NOMO-1 (cell line): ENCODE data around the gene NHEJ1.
"Not testable (repeated sequence)": the region's sequence is repeated elsewhere in the genome, so short reads cannot be mapped to it uniquely, and the experiment has no call there.

Source experiments
- DNase-seq, 2 experiments: peaks; one replicate each; lab custom pipeline; 2025; ENCODE audit not compliant: unreplicated experiment in 2 of 2; lab: John Stamatoyannopoulos, UW

NHEJ1 gene, protein sequence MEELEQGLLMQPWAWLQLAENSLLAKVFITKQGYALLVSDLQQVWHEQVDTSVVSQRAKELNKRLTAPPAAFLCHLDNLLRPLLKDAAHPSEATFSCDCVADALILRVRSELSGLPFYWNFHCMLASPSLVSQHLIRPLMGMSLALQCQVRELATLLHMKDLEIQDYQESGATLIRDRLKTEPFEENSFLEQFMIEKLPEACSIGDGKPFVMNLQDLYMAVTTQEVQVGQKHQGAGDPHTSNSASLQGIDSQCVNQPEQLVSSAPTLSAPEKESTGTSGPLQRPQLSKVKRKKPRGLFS

DNA sequence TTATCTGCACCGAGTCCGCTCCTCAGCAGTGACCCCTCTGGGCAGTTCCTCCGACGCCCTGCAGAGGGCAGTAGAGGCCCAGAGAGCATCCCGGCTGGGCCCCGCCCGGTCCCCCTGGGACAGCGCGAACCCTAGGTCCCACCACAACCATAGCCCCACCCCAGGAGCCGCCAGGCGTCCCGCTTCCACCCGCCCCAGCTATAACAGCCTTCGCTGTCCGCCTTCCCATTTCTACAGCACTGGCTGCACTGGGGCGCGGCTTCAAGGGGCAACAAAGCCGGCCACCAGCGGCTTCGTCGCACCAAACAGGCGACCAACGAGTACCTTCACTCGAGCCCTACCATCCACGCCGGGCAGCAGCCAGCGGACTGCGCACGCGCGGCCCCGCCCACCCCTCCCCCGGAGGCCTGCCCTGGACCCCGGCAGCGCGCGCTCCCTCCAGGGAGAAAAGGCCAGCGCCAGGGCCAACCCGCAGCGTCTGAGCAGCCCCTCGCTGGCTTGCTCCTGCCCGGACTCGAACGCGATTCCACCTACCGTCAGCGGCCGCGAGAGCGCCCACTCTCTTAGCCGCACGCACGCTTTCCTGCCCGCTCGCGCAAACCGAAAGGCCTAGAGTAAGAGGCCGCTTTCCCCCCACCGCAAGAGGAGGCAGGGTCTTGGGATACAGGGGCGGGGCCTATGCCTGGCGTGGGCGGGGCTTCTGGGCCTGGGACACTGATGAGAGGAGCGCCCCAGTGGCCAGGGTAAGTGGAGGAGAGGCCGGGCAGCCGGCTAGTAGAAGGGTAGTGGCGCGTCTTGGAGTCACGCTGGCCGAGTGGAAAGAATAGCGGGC, at the start of gene NHEJ1:
Gene NHEJ1, minus strand, starts transcription at position 630 of the 832 bp plus-strand sequence. CDS start 2,453 bp downstream, outside the sequence.
- peak; percentile 82 to 87 for DNase-seq

- no peak for DNase-seq
These were observed 48.9 kb upstream of the NHEJ1 start for GRCh38 chr2:219209236-219210195.

DNA sequence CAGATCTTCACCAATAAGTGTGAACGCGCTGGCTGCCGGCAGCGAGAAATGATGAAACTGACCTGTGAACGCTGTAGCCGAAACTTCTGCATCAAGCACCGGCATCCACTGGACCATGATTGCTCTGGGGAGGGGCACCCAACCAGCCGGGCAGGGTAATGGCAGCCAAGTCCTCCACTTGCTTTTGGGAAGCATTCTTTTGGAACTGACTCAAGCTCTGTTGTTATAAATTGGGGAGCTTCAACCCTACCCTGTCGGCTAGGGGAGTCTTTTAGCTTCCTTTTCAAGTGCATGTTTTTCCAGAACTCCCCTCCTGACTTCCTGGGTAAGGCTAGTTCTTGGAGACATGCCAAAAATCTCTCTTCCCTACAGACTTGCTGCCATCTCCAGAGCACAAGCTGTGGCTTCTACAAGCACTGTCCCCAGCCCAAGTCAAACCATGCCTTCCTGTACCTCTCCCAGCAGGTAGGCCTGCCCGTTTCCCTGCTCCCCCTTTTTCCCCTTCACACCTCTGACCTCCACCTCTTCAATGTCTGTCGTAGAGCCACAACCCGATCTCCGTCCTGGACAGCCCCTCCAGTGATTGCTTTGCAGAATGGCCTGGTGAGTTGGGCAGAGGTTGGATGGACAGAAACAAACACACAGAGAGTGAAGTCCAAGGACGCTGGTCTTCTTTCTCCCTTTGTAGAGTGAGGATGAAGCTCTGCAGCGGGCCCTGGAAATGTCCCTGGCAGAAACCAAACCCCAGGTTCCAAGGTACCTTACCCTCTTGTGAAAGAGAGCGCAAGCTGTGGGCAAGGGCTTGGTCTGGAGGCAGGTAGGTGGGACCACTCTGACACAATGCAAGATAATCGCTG, 47.5 kb upstream of the NHEJ1 start:
- no peak for DNase-seq

- DNase-seq = peak in 1 of 2 experiments; percentile 29
These were observed 46.7 kb upstream of the NHEJ1 start for GRCh38 chr2:219207134-219207883.

- peak; percentile 91 to 92 for DNase-seq
These were observed 45.9 kb upstream of the NHEJ1 start, which contains the start of gene ZFAND2B for GRCh38 chr2:219206328-219207133. Gene ZFAND2B, plus strand, starts transcription at chr2:219206782. Its CDS starts 206 bp downstream, at chr2:219206988.

GRCh38 chr2:219205981-219206327, 45.3 kb upstream of the NHEJ1 start:
- no peak for DNase-seq

DNA sequence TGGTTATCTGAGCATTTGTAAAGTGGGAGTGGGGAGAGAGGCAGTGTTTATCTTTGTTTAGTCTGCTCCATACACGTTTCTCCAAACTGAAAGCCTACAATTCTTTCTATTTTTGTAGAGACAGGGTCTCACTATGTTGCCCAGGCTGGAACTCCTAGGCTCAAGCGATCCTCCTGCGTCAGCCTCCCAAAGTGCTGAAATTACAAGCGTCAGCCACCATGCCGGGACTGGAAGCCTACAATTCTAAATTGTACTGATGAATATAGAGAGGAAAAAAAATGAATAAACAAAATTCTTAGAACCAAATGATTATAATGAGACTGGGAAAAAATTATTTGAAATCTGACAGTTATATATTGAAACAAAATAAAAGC, 44.5 kb upstream of the NHEJ1 start:
- no peak for DNase-seq

DNA sequence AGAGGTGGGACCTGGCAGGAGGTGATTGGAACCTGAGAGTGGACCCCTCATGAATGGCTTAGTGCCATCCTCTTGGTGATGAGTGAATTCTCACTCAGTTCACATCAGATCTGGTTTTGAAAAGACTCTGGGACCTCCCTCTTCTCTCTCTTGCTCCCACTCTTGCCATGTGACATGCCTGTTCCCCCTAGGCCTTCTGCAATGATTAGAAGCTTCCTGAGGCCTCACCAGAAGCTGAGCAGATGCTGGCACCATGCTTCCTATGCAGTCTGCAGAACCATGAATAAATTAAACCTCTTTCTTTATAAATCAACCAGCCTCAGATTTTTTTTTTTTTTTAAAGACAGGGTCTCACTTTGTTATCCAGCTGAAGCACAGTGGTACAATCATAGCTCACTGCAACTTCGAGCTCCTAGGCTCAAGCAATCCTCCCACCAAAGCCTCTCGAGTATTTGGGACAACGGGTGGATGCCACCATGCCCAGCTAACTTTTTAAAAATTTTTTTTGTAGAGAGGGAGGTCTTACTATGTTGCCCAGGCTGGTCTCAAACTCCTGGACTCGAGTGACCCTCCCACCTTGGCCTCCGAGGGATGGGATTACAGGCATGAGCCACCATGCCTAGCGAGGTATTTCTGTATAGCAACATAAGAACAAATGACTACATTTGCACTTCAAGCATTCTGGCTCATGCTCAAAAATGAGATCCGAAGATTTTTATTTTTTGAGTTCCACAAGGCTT, 44.0 kb upstream of the NHEJ1 start:
- no peak for DNase-seq

GRCh38 chr2:219201331-219201730, 40.7 kb upstream of the NHEJ1 start:
- not testable (repeated sequence) for DNase-seq

DNA sequence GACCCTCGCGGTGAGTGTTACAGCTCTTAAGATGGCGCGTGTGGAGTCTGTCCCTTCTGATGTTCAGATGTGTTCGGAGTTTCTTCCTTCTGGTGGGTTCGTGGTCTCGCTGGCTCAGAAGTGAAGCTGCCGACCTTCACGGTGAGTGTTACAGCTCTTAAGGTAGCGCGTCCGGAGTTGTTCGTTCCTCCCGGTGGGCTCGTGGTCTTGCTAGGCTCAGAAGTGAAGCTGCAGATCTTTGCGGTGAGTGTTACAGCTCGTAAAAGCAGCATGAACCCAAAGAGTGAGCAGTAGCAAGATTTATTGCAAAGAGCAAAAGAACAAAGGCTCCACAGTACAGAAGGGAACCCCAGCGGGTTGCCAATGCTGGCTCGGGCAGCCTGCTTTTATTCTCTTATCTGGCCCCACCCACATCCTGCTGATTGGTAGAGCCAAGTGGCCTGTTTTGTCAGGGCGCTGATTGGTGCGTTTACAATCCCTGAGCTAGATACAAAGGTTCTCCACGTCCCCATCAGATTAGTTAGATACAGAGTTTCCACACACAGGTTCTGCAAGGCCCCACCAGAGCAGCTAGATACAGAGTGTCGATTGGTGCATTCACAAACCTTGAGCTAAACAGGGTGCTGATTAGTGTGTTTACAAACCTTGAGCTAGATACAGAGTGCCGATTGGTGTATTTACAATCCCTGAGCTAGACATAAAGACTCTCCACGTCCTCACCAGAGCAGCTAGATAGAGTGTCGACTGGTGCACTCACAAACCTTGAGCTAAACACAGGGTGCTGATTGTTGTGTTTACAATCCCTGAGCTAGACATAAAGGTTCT, 40.1 kb upstream of the NHEJ1 start:
- DNase-seq = not testable (repeated sequence)

DNA sequence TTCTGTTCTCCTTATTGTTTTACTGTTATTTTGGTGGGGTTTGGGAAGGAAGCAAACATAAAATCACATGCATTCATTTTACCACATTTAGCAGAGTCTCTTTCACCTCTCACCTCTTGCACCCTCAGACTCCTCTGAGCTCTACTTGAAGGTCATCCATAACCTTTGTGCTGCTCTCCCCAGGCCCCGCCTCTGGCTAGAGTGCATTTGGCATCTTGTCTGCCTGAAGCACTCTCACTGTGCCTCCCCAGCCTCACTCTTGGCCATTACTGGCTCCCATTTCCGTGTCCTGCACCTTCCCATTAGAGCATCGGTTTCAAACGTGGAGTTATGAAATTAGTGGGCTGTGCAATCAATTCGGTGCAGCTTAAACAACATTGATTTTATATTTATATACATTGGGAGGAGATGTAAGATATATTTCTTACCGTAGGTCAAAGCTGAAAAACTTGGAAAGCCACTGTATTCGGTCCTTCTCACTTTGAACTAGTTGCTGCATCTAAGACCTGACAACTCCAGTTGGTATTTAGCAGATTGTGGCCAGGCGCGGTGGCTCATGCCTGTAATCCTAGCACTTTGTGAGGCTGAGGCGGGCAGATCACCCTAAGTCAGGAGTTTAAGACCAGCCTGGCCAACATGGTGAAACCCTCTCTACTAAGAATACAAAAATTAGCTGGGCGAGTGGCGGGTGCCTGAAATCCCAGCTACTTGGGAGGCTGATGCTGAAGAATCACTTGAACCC, 39.0 kb upstream of the NHEJ1 start:
- DNase-seq = no peak

DNA sequence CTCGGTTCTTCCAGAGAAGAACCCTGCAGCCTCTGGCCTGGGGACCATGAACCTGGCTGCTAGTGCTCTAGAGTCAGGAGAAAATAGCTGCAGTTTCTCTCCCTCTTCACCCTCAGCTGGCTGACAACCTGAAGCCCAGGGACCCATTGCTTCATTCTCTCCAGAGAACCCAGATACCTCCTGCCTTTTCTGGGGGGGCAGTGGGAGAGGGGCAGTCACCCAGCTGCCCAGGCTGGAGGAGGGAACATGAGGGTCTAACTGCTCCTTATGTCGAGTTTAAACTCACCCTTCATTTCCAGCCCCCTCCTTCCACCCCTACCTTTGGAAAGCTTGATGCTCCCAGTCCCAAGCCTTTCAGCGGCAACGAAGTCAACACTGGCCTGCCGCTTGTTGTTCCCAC, 38.4 kb upstream of the NHEJ1 start:
- DNase-seq = no peak

DNA sequence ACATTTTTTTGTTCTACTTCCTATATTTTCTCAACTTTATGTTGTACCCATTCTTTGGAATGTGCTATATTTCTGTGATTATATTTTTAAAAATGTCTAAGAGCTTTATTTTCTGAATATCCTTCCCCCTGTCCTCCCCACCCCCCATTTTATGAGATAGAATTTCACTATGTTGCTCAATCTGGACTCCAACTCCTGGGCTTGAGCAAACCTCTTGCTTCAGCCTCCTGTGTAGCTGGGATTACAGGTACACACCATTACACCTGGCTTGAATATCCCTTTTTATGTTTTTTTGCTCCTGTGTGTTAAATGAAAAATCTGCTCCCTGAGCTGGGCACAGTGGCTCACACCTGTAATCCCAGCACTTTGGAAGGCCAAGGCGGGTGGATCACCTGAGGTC, 36.8 kb upstream of the NHEJ1 start:
- DNase-seq = no peak

- DNase-seq = no peak
These were observed 26.3 kb upstream of the NHEJ1 start for GRCh38 chr2:219186754-219187456.

- DNase-seq = no peak
These were observed 23.5 kb upstream of the NHEJ1 start for GRCh38 chr2:219184121-219184520.
